HEK293 (cell line): ENCODE data around the gene LSM3.

Experiments used
- CTCF ChIA-PET: fragments of 350-600 bp; formaldehyde crosslinking; extraction: SDS; loops from one replicate; lab custom pipeline; 2021; ENCODE audit warnings: antibody characterized with exemption; lab: Yijun Ruan, JAX
- POLR2A ChIA-PET: fragments of 300-600 bp; formaldehyde crosslinking; extraction: SDS; loops from one replicate; lab custom pipeline; 2020; ENCODE audit warnings: antibody characterized with exemption, inconsistent platforms; lab: Yijun Ruan, JAX
- H3K27ac ChIP-seq: fragments of 200-500 bp; sonication (Bioruptor generic); 2 replicates; pipeline ENCODE4 v1.5.1; 2014; ENCODE audit warnings: low read depth, low read length, control low read depth, inconsistent platforms; ENCODE audit errors: extremely low read depth
- H3K36me3 ChIP-seq, 2 experiments: fragments of 200-500 bp in 1 of 2; sonication (Bioruptor generic) in 1 of 2; 1 replicate in 1 of 2; 2 replicates in 1 of 2; pipeline ENCODE4 v1.5.1; 2014 to 2017; ENCODE audit warnings: inconsistent platforms in 2 of 2, low read length in 2 of 2; ENCODE audit not compliant: control insufficient read depth in 2 of 2, insufficient read depth in 1 of 2
- H3K4me1 ChIP-seq: fragments of 200-500 bp; sonication (Bioruptor generic); 2 replicates; pipeline ENCODE4 v1.5.1; 2014; ENCODE audit warnings: mild to moderate bottlenecking, low read length, inconsistent platforms; ENCODE audit not compliant: control insufficient read depth, insufficient read depth
- H3K4me3 ChIP-seq: 2 replicates; pipeline ENCODE4 v1.5.1; 2011; ENCODE audit warnings: low read depth, mild to moderate bottlenecking, control low read depth, low read length, moderate library complexity
- H3K9me3 ChIP-seq: fragments of 200-500 bp; sonication (Bioruptor generic); 2 replicates; pipeline ENCODE4 v1.5.1; 2014; ENCODE audit warnings: low read depth, low read length, inconsistent platforms; ENCODE audit not compliant: control insufficient read depth, insufficient read depth
- ATF2 ChIP-seq: fragments of 450-650 bp; formaldehyde crosslinking; IDR thresholded peaks from 2 replicates; pipeline ENCODE4 v1.5.1; 2016; ENCODE audit warnings: missing biosample characterization, missing genetic modification characterization, low read depth
- BCL6B ChIP-seq: fragments of 450-650 bp; formaldehyde crosslinking; IDR thresholded peaks from 2 replicates; pipeline ENCODE4 v1.5.1; 2017; ENCODE audit warnings: missing biosample characterization, missing genetic modification characterization
- KLF10 ChIP-seq: fragments of 450-650 bp; IDR thresholded peaks from 2 replicates; pipeline ENCODE4 v1.5.1; 2018; ENCODE audit warnings: missing biosample characterization, mild to moderate bottlenecking, missing genetic modification characterization
- MEIS1 ChIP-seq: sonication (generic); formaldehyde crosslinking; IDR thresholded peaks from 2 replicates; pipeline ENCODE4 v1.8.1; 2022; ENCODE audit warnings: missing genetic modification reagents, mild to moderate bottlenecking, borderline replicate concordance
- PATZ1 ChIP-seq: fragments of 450-650 bp; formaldehyde crosslinking; IDR thresholded peaks from 2 replicates; pipeline ENCODE4 v1.5.1; 2016; ENCODE audit warnings: missing biosample characterization, missing genetic modification characterization
- PRDM1 ChIP-seq: fragments of 450-650 bp; formaldehyde crosslinking; IDR thresholded peaks from 2 replicates; pipeline ENCODE4; 2016; ENCODE audit warnings: missing biosample characterization, missing genetic modification characterization
- TCF7L2 ChIP-seq: IDR thresholded peaks from 2 replicates; pipeline ENCODE4 v1.6.1; 2011; ENCODE audit warnings: low read depth, mild to moderate bottlenecking, inconsistent platforms, low read length, moderate library complexity, borderline replicate concordance
- ZBTB44 ChIP-seq: fragments of 450-650 bp; IDR thresholded peaks from 2 replicates; pipeline ENCODE4 v1.5.1; 2018; ENCODE audit warnings: missing biosample characterization, mild to moderate bottlenecking, missing genetic modification characterization
- ZBTB48 ChIP-seq: fragments of 450-650 bp; formaldehyde crosslinking; IDR thresholded peaks from 2 replicates; pipeline ENCODE4 v1.5.1; 2016; ENCODE audit warnings: missing biosample characterization, missing genetic modification characterization
- ZFP37 ChIP-seq: fragments of 450-650 bp; formaldehyde crosslinking; IDR thresholded peaks from 2 replicates; pipeline ENCODE4 v1.5.1; 2016; ENCODE audit warnings: missing biosample characterization, missing genetic modification characterization
- ZNF16 ChIP-seq: fragments of 450-650 bp; formaldehyde crosslinking; IDR thresholded peaks from 2 replicates; pipeline ENCODE4 v1.5.1; 2016; ENCODE audit warnings: low read depth, missing biosample characterization, missing genetic modification characterization
- ZNF169 ChIP-seq: fragments of 450-650 bp; formaldehyde crosslinking; IDR thresholded peaks from 2 replicates; pipeline ENCODE4 v1.5.1; 2016; ENCODE audit warnings: missing biosample characterization, missing genetic modification characterization
- ZNF19 ChIP-seq: fragments of 450-650 bp; formaldehyde crosslinking; IDR thresholded peaks from 2 replicates; pipeline ENCODE4; 2016; ENCODE audit warnings: missing biosample characterization, missing genetic modification characterization, low read depth
- ZNF274 ChIP-seq, 2 experiments: fragments of 200-500 bp in 1 of 2; fragments of 450-650 bp in 1 of 2; sonication (Bioruptor generic) in 1 of 2; formaldehyde crosslinking in 1 of 2; IDR thresholded peaks; 2 replicates each; pipeline versions ENCODE4 v1.5.1 to v1.6.1; 2014 to 2016; ENCODE audit warnings: borderline replicate concordance in 1 of 2, inconsistent platforms in 1 of 2, low read length in 1 of 2, missing biosample characterization in 1 of 2, missing genetic modification characterization in 1 of 2
- ZNF366 ChIP-seq: fragments of 450-650 bp; formaldehyde crosslinking; conservative IDR thresholded peaks from 2 replicates; pipeline ENCODE4 v1.5.1; 2016; ENCODE audit warnings: missing biosample characterization, missing genetic modification characterization
- ZNF510 ChIP-seq: fragments of 450-650 bp; formaldehyde crosslinking; IDR thresholded peaks from 2 replicates; pipeline ENCODE4 v1.5.1; 2018; ENCODE audit warnings: mild to moderate bottlenecking, missing genetic modification characterization, missing biosample characterization; ENCODE audit not compliant: insufficient replicate concordance
- ZNF544 ChIP-seq: fragments of 450-650 bp; formaldehyde crosslinking; IDR thresholded peaks from 2 replicates; pipeline ENCODE4 v1.5.0; 2017; ENCODE audit warnings: missing biosample characterization, missing genetic modification characterization
- ZNF580 ChIP-seq: fragments of 450-650 bp; formaldehyde crosslinking; IDR thresholded peaks from 2 replicates; pipeline ENCODE4 v1.5.1; 2016; ENCODE audit warnings: missing biosample characterization, missing genetic modification characterization
- ZNF596 ChIP-seq: fragments of 450-650 bp; IDR thresholded peaks from 2 replicates; pipeline ENCODE4 v1.5.0; 2018; ENCODE audit warnings: missing biosample characterization, mild to moderate bottlenecking, missing genetic modification characterization, moderate library complexity
- ZNF624 ChIP-seq: fragments of 450-650 bp; formaldehyde crosslinking; IDR thresholded peaks from 2 replicates; pipeline ENCODE4 v1.5.1; 2017; ENCODE audit warnings: missing biosample characterization, missing genetic modification characterization
- ZNF692 ChIP-seq: fragments of 450-650 bp; formaldehyde crosslinking; IDR thresholded peaks from 2 replicates; pipeline ENCODE4 v1.5.1; 2016; ENCODE audit warnings: missing biosample characterization, missing genetic modification characterization
- ZNF707 ChIP-seq: fragments of 450-650 bp; formaldehyde crosslinking; IDR thresholded peaks from 2 replicates; pipeline ENCODE4 v1.5.1; 2016; ENCODE audit warnings: missing biosample characterization, missing genetic modification characterization
- ZNF776 ChIP-seq: fragments of 450-650 bp; formaldehyde crosslinking; IDR thresholded peaks from 2 replicates; pipeline ENCODE4 v1.5.0; 2017; ENCODE audit warnings: missing biosample characterization, missing genetic modification characterization, borderline replicate concordance
- ZNF791 ChIP-seq: fragments of 450-650 bp; formaldehyde crosslinking; IDR thresholded peaks from 2 replicates; pipeline ENCODE4 v1.5.1; 2016; ENCODE audit warnings: missing biosample characterization, missing genetic modification characterization

The LSM3 gene

GRCh38 chr3:14156201-14156600, 22.4 kb upstream of the LSM3 start:
- H3K36me3 ChIP-seq, result peaks cover 20 to 96% of the 10 kb centered on the region in 2 experiments
- TF ChIP-seq TCF7L2 (no peak), MEIS1 (CRISPR knock-in tag) (no peak), ZNF596 (tag by site-specific recombination) (no peak), ZNF366 (no peak), ZFP37 (tag by site-specific recombination) (no peak), ZNF692 (tag by site-specific recombination) (no peak), ZNF274 (IDR thresholded peaks at IDR 0.05; ENCODE audit: low read length) (no peak), ZNF274 (tag by site-specific recombination; IDR thresholded peaks at IDR 0.05; ENCODE audit: borderline replicate concordance) (no peak), ZNF580 (tag by site-specific recombination) (no peak), ZNF791 (tag by site-specific recombination) (no peak), ZNF624 (tag by site-specific recombination) (no peak), KLF10 (tag by site-specific recombination) (no peak)
- POLR2A ChIA-PET, result no interaction called here
- H3K4me3 ChIP-seq, result no peak overlapping the region
- no peak overlapping the region for H3K27ac ChIP-seq
- no peaks in the 10 kb centered on the region for H3K9me3 ChIP-seq
- CTCF ChIA-PET, result no interaction called here
- no peaks in the 10 kb centered on the region for H3K4me1 ChIP-seq

GRCh38 chr3:14156843-14157561, 21.6 kb upstream of the LSM3 start:
- Histone ChIP-seq H3K4me1 (no peaks in the 10 kb centered on the region), H3K27ac (no peak overlapping the region), H3K36me3 (peaks cover 20 to 96% of the 10 kb centered on the region in 2 experiments), H3K4me3 (no peak overlapping the region), H3K9me3 (no peaks in the 10 kb centered on the region)
- ChIA-PET CTCF (interaction anchor here (0.6 kb wide), 4 partner anchors 28 to 261 kb away, joined by 3 to 5 read pairs (median 3); no protein-coding TSS in a partner anchor), POLR2A (no interaction called here)
- TF ChIP-seq ZNF366 (no peak), PRDM1 (tag by site-specific recombination) (no peak), ZNF776 (no peak), ZBTB48 (tag by site-specific recombination) (no peak), ZFP37 (tag by site-specific recombination) (no peak), ZNF510 (tag by site-specific recombination) (no peak), ZBTB44 (tag by site-specific recombination) (no peak), PATZ1 (no peak), ZNF16 (tag by site-specific recombination) (no peak), BCL6B (tag by site-specific recombination) (no peak), ZNF169 (no peak), ATF2 (tag by site-specific recombination) (no peak), ZNF544 (tag by site-specific recombination) (no peak), ZNF19 (tag by site-specific recombination) (no peak), ZNF707 (tag by site-specific recombination) (no peak)
